Keratinocyte (primary cell): Measurements from ENCODE around the gene TIMM50.

Experiments
- CTCF ChIP-seq, 3 experiments: IDR thresholded peaks in 1 of 3; conservative IDR thresholded peaks in 1 of 3; optimal IDR thresholded peaks in 1 of 3; 2 replicates in 2 of 3; 3 replicates in 1 of 3; pipeline versions ENCODE3 to v1.5.1; 2011; ENCODE audit warnings: low read length in 3 of 3, mild to moderate bottlenecking in 3 of 3, moderate library complexity in 2 of 3, control low read depth in 1 of 3, inconsistent platforms in 1 of 3; ENCODE audit not compliant: insufficient read depth in 2 of 3; ENCODE audit errors: extremely low read depth in 1 of 3
- EZH2 ChIP-seq: IDR thresholded peaks from one replicate; pipeline ENCODE4 v1.6.1; 2012; ENCODE audit warnings: inconsistent platforms, mild to moderate bottlenecking, low read length, moderate library complexity

- TF ChIP-seq CTCF (optimal IDR thresholded peaks at IDR 0.05 in 1 of 3, IDR thresholded peaks at IDR 0.05 in 1 of 3, conservative IDR thresholded peaks at IDR 0.05 in 1 of 3; ENCODE audit: extremely low read depth in 1 of 3, insufficient read depth in 2 of 3, low read length in 3 of 3) (peak; percentile 57 to 88 (median 86)), EZH2 (no peak)
These were observed 6.5 kb upstream of the TIMM50 start for GRCh38 chr19:39474139-39474620.
